ENCODE results near the gene PCBD1.

PCBD1 gene

GRCh38 chr10:70927189-70927943 is 39.0 kb upstream of the PCBD1 start:
- no peaks in the 10 kb centered on the region for H3K36me3 Mint-ChIP-seq (ENCODE audit: low read depth)
- H3K27me3 Mint-ChIP-seq (ENCODE audit: low read depth, poor library complexity), result peaks cover 34% of the 10 kb centered on the region
- DNase-seq, result no peak
- no peaks in the 10 kb centered on the region for H3K9me3 Mint-ChIP-seq
- H3K27ac Mint-ChIP-seq, result no peak overlapping the region
- H3K4me1 Mint-ChIP-seq, result peaks cover 62% of the 10 kb centered on the region
- no peak for TF ChIP-seq CTCF (IDR thresholded peaks at IDR 0.05)
- no peak overlapping the region for H3K4me3 Mint-ChIP-seq

GRCh38 chr10:70926226-70927000 is 38.0 kb upstream of the PCBD1 start:
- Mint-ChIP-seq H3K4me1 (peaks cover 57% of the 10 kb centered on the region), H3K9me3 (no peaks in the 10 kb centered on the region), H3K4me3 (no peak overlapping the region), H3K27ac (no peak overlapping the region), H3K27me3 (ENCODE audit: low read depth, poor library complexity) (peaks cover 38% of the 10 kb centered on the region), H3K36me3 (ENCODE audit: low read depth) (no peaks in the 10 kb centered on the region)
- DNase-seq, result no peak
- TF ChIP-seq CTCF (IDR thresholded peaks at IDR 0.05), result no peak

- no peaks in the 10 kb centered on the region for H3K36me3 Mint-ChIP-seq (ENCODE audit: low read depth)
- H3K27me3 Mint-ChIP-seq (ENCODE audit: low read depth, poor library complexity), result peaks cover 45% of the 10 kb centered on the region
- DNase-seq, result peak; percentile 85
- TF ChIP-seq CTCF (IDR thresholded peaks at IDR 0.05), result peak; percentile 96
- H3K4me1 Mint-ChIP-seq, result peaks cover 49% of the 10 kb centered on the region
- no peak overlapping the region for H3K27ac Mint-ChIP-seq
- no peak overlapping the region for H3K4me3 Mint-ChIP-seq
- H3K9me3 Mint-ChIP-seq, result no peaks in the 10 kb centered on the region
Observed at GRCh38 chr10:70925377-70926225, 37.2 kb upstream of the PCBD1 start.

GRCh38 chr10:70923696-70924095 is 35.3 kb upstream of the PCBD1 start:
- Mint-ChIP-seq H3K27me3 (ENCODE audit: low read depth, poor library complexity) (peaks cover 39% of the 10 kb centered on the region), H3K4me1 (peaks cover 40% of the 10 kb centered on the region), H3K27ac (no peak overlapping the region), H3K4me3 (no peak overlapping the region), H3K36me3 (ENCODE audit: low read depth) (no peaks in the 10 kb centered on the region), H3K9me3 (no peaks in the 10 kb centered on the region)
- TF ChIP-seq CTCF (IDR thresholded peaks at IDR 0.05), result no peak
- no peak for DNase-seq

- Mint-ChIP-seq H3K36me3 (ENCODE audit: low read depth) (no peaks in the 10 kb centered on the region), H3K27ac (no peak overlapping the region), H3K27me3 (ENCODE audit: low read depth, poor library complexity) (peaks cover 38% of the 10 kb centered on the region), H3K4me3 (no peak overlapping the region), H3K9me3 (no peaks in the 10 kb centered on the region), H3K4me1 (peaks cover 33% of the 10 kb centered on the region)
- DNase-seq, result no peak
- TF ChIP-seq CTCF (IDR thresholded peaks at IDR 0.05), result no peak
Observed at GRCh38 chr10:70921285-70921684, 32.9 kb upstream of the PCBD1 start.

All from nephron progenitor cell (in vitro differentiated cells).